Muscle of leg (tissue), 11 donors: ENCODE data around the gene CHSY1. TPM values are rescaled to one million over a fixed set of nuclear protein-coding genes. Genes with fewer than 3 reads are reported as not detected.

Experiments used
- DNase-seq: peaks from one replicate; pipeline ENCODE4 v3.0.0; 2013
- H3K27ac ChIP-seq: one replicate; pipeline ENCODE4 v1.5.1; 2013; ENCODE audit warnings: mild to moderate bottlenecking, low read length, control low read depth
- H3K27me3 ChIP-seq: one replicate; pipeline ENCODE4 v1.6.1; 2013; ENCODE audit warnings: low read length; ENCODE audit not compliant: control insufficient read depth, insufficient read depth
- H3K36me3 ChIP-seq: one replicate; pipeline ENCODE4 v1.6.1; 2013; ENCODE audit warnings: low read length; ENCODE audit not compliant: control insufficient read depth, insufficient read depth
- H3K4me1 ChIP-seq: one replicate; pipeline ENCODE4 v1.6.1; 2013; ENCODE audit warnings: low read length; ENCODE audit not compliant: control insufficient read depth, insufficient read depth
- H3K4me3 ChIP-seq: one replicate; pipeline ENCODE4 v1.5.1; 2013; ENCODE audit warnings: low read length, control low read depth
- H3K9me3 ChIP-seq: replicated peaks from 2 replicates; pipeline ENCODE4 v1.6.1; 2013; ENCODE audit warnings: low read depth, low read length; ENCODE audit not compliant: control insufficient read depth
- WGBS: methylation state at CpG from one replicate; pipeline ENCODE4 v1.1.5; 2013; ENCODE audit warnings: missing lambda C conversion rate; ENCODE audit not compliant: insufficient coverage; 5-methylcytosine and 5-hydroxymethylcytosine counted together
- polyA plus RNA-seq, 8 donors: library from polyadenylated mRNA; unstranded; fragments of 120-200 nt; gene quantifications; one replicate each; pipeline versions ENCODE4 v1.2.1 to v1.2.3, GENCODE V29; 2013; ENCODE audit warnings: inconsistent platforms in 1 of 8, low replicate concordance in 1 of 8; ENCODE audit not compliant: insufficient read length in 8 of 8, insufficient read depth in 1 of 8
- total RNA-seq: library from RNA; stranded (reverse); fragments of 120-200 nt; gene quantifications from one replicate; pipeline ENCODE4 v1.2.4, GENCODE V29; 2013

The CHSY1 gene
- total and polyA plus RNA-seq, 9 donors: 27.2 to 57.6 (median 42.5) TPM

DNA sequence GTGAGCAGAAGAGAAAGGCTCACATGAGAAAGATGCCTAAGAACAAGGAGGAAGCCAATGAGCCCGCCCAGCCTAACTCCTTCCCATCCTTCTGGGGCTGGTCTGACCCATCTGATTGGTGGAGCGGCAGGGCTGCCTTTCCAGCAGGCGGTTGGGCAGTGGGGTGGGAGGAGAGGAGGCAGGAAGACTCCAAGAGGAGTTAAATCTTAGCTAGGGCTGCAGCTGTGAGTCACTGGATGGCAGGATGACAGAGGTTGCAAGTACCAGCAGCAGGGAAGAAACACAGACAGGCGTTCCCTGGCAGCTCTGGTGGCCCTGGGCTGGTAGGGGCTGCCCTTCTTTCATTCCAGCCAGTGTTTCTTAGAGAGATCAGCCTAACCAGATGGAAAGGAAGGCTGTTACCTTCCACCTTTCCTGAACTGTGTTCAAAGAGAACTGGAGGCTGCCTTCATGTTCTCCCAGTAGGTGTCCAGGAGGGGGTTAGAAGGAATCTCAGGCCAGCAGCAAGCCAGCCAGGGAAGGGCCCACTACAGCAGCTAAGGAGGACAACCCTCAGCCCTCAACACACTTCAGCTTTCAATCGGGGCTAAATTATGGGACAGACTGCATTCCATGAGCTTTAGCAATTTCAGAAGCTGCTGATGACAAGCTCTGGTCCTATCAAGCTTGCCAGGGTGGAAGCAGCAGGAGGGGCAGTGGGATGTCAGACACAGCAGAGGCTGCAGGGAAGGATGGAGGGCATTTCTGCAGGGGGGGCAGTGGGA, 50.3 kb downstream of the CHSY1 start:
- no peaks in the 10 kb centered on the region for H3K27me3 ChIP-seq
- no peaks in the 10 kb centered on the region for H3K9me3 ChIP-seq
- peak overlapping the region; percentile 87 for H3K27ac ChIP-seq
- H3K4me3 ChIP-seq: no peak overlapping the region
- DNase-seq: peak; percentile 97
- peaks cover 40% of the 10 kb centered on the region for H3K4me1 ChIP-seq
- WGBS: 0% methylated on average over 1 of the region's 5 CpGs
- H3K36me3 ChIP-seq: no peaks in the 10 kb centered on the region

DNA sequence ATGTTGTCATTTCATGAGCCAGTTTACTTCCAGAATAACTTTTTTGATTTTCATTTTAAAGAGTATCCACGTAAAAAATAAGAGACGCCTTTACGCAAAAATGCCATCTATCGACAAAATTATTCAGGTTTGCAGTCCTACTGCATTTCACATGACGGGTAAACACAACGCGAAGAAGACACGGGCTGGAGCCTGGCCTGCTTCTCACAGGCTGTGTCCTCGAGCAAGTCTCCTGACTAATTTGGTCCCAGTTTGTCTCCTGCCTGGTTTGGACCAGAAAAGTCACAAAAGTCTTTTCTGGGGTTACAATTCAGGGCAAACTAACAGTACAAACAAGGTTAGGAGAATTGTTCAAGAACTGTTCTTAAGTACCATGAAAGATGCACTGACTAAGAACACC, 51.7 kb downstream of the CHSY1 start:
- Histone ChIP-seq H3K27ac (peak overlapping the region; percentile 73), H3K4me1 (peaks cover 41% of the 10 kb centered on the region), H3K27me3 (no peaks in the 10 kb centered on the region), H3K36me3 (no peaks in the 10 kb centered on the region), H3K9me3 (no peaks in the 10 kb centered on the region), H3K4me3 (no peak overlapping the region)
- 71% methylated on average over 8 of the region's 9 CpGs for WGBS
- DNase-seq: no peak

DNA sequence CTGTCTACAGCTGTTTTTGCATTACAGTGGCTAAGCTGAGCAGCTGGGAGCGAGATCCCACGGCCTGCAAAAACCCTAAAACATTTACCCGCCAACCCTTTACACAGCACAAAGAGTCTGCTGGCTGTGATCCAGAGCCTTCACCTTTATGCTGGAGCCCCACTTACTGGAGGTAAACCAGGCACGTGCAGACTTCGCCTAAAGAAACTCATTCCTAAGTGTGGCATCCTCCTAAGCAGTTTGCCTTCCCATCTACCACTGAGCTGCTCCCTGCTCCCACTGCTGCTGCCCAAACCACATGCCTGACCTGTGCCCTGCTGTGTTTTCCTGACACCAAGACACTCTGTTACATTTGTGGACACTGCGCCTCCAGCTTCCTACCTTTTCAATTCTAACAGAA, 53.0 kb downstream of the CHSY1 start:
- DNase-seq: no peak
- H3K9me3 ChIP-seq: no peaks in the 10 kb centered on the region
- H3K27ac ChIP-seq: peak overlapping the region; percentile 81
- no peaks in the 10 kb centered on the region for H3K27me3 ChIP-seq
- H3K4me1 ChIP-seq: peaks cover 47% of the 10 kb centered on the region
- H3K4me3 ChIP-seq: no peak overlapping the region
- 53% methylated on average over 6 of the region's 6 CpGs for WGBS
- H3K36me3 ChIP-seq: no peaks in the 10 kb centered on the region

DNA sequence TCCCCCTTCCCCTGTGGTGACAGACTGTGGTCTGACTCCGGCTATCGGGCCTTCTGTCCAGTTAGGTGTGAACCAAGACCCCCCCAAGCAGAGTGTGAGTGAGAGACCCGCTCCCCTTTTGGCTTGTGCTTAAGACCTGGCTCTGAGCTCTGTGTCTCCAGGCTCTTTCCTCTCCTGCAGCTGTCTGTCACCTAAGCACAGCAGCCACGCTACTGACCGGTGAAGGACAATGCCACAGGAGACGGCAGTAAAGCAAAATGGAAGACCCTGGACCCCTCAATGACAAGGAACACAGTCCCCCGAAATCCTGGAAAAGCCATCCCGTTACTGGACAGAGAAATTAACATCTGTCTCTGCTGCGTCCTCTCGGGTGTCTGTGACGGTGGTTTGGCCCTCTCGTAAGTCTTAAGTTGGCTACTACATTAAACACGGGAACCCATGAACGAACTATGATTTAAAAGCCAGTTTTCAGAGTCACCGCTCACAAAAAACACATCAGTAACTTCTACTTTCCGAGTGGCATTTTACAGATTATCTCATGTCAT, 53.7 kb downstream of the CHSY1 start:
- Histone ChIP-seq H3K27me3 (no peaks in the 10 kb centered on the region), H3K27ac (peak overlapping the region; percentile 81), H3K4me3 (no peak overlapping the region), H3K36me3 (no peaks in the 10 kb centered on the region), H3K9me3 (no peaks in the 10 kb centered on the region), H3K4me1 (peaks cover 54% of the 10 kb centered on the region)
- peak; percentile 67 for DNase-seq
- 19% methylated on average over 15 of the region's 16 CpGs for WGBS

DNA sequence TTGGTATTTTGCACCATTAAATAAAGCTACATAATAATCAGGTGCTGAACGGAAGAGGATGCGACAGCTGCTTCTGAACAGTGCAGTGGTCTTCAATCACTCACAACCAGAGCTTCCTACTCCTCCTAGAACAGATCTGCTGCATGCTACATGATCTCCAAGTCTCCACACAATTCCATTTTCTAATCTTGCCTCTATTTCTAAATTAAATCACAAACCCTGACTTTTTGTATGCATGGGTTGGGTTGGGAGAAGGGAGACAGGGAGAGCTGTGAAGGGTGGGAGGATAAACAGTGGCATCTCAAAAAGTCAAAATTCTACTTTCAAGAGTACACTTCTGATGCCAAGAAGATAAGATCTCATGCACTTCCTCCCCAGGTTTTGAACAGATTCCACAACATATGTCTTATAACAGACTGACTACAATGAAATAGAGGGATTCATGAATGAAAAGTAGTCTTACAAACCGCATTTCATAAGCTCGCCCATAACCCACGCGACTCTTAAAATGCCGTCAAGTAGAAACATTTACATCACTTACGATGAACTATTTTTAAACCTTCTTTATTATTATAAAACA, 57.2 kb downstream of the CHSY1 start:
- Histone ChIP-seq H3K4me3 (no peak overlapping the region), H3K27me3 (no peaks in the 10 kb centered on the region), H3K9me3 (no peaks in the 10 kb centered on the region), H3K27ac (no peak overlapping the region), H3K36me3 (no peaks in the 10 kb centered on the region), H3K4me1 (peaks cover 59% of the 10 kb centered on the region)
- DNase-seq: no peak
- 20% methylated on average over 1 of the region's 8 CpGs for WGBS

DNA sequence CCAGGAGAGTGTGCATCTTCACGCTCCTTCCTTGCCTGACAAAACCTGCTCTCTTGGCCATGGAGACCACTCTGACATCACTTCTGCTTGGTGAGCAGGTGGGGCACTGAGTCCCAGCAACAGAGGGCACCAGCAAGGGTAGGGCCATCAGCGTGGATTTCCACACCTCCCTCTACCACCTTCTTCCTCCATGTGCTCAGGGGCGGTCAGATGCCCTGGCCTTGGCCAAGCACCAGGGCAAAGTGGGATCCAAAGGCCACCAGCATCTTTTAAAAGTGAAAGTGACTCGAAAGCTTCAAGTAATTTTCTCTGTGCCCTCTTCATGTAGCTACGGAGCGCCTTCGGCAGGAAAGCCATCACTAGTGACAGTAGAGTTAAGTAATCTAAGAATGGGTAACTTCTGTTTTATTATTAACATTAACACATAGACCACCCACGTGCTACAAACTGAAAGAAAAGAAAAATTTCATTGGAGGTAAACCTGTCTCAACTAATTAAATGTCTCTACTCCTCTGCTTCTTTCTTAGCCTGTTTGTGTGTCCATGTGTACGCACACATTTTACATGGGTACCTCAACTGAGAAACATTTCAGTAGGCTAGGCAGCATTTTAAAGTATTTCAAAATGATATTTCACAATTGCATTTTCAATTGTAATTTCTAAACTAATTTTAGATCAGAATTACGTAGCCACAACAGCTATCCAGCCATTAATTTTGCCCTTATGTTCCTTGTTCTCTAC, 57.9 kb downstream of the CHSY1 start:
- Histone ChIP-seq H3K36me3 (no peaks in the 10 kb centered on the region), H3K27me3 (no peaks in the 10 kb centered on the region), H3K4me1 (peaks cover 61% of the 10 kb centered on the region), H3K4me3 (no peak overlapping the region), H3K27ac (peak overlapping the region; percentile 86), H3K9me3 (no peaks in the 10 kb centered on the region)
- DNase-seq: no peak
- 82% methylated on average over 4 of the region's 10 CpGs for WGBS

DNA sequence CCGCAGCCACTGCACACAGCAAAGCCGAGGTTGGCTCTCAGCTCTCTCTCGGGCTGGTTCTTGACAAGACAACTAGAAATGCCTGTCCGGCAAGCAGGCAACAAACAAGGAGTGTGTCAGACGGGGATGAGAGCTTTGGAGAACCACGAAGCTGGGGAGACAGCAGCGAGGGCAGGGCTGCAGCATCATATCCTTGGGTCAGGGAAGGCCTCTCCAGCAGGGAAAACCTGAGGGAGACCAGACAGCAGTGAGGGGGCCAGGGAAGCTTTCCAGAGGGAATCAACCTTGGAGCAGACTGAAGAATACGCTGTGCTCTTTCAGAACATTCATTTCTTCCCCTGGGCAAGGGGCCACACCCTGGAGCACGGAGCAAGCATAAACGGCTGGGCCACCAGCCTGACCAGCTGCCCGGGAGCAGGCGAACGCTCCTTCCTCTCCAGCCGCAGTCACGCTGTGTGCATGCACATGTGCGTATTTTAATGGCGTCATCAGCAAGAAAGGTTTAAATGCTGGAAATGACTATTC, 58.7 kb downstream of the CHSY1 start:
- 30% methylated on average over 10 of the region's 17 CpGs for WGBS
- H3K4me3 ChIP-seq: no peak overlapping the region
- peaks cover 59% of the 10 kb centered on the region for H3K4me1 ChIP-seq

DNA sequence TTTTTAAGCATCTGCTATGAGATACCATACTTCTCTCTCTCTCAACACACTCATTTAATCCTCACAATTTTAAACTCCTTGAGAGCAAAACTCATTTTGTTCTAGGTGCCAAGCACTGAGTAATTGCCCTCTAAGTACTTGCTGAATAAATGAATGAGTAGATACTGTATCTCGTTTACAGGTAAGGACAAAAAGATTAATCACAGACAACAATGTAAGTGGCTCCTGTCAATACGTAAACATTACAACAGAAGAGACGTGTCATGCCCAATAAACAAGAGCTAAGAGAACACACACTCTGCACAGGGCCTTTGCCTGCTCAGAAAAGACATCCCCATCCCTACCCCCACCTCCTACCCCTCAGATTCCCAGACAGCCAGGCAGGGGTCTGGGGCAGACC, 59.8 kb downstream of the CHSY1 start:
- H3K9me3 ChIP-seq: no peaks in the 10 kb centered on the region
- H3K27ac ChIP-seq: no peak overlapping the region
- H3K4me3 ChIP-seq: no peak overlapping the region
- H3K36me3 ChIP-seq: no peaks in the 10 kb centered on the region
- no peak for DNase-seq
- no peaks in the 10 kb centered on the region for H3K27me3 ChIP-seq
- H3K4me1 ChIP-seq: peaks cover 61% of the 10 kb centered on the region
- 71% methylated on average over 1 of the region's 3 CpGs for WGBS

More for the DNA sequence above, 58.7 kb downstream of the CHSY1 start:
- H3K36me3 ChIP-seq: no peaks in the 10 kb centered on the region
- peak overlapping the region; percentile 86 for H3K27ac ChIP-seq
- DNase-seq: peak; percentile 77
- H3K27me3 ChIP-seq: no peaks in the 10 kb centered on the region
- no peaks in the 10 kb centered on the region for H3K9me3 ChIP-seq

DNA sequence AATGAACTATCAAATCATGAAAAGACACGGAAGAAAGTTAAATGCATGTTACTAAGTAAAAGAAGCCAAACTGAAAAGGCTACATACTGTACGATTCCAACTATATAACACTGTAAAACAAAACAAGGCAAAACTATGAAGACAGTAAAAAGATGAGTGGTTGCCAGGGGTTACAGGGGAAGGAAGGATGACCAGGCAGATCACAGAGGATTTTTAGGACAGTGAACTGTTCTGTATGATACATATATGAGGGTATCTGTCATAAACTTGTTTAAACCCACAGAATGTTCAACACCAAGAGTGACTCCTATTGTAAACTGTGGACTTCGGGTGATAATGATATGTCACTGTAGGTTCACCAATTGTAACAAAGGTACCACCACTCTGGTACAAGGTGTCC, 60.6 kb downstream of the CHSY1 start:
- Histone ChIP-seq H3K27ac (peak overlapping the region; percentile 80), H3K9me3 (no peaks in the 10 kb centered on the region), H3K36me3 (no peaks in the 10 kb centered on the region), H3K4me1 (peaks cover 66% of the 10 kb centered on the region), H3K27me3 (no peaks in the 10 kb centered on the region), H3K4me3 (no peak overlapping the region)
- DNase-seq: no peak
- WGBS: no CpG with 5 or more reads among the region's 3 CpGs

DNA sequence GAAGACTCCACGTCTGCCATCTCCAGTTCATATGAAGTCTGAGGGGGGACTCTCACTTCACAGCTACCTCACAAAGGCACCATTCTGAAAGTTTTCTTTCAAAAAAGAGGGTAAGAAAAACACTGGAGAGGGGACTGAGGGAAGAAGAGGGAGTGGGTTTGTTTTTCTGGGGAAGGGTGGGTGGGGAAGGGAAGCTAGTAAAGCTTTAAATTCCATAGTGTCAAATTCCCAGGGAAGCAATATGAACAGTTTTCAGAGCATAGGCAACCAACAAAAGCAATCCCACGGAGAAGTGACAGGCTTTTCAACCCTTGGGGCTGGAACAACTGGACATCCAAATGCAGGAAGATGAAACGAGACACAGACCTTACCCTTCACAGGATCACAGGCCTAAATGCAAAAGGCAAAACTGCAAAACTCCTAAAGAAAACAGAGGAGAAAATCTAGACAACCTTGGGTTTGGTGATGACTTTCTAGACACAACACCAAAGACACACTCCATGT, 61.7 kb downstream of the CHSY1 start:
- H3K4me1 ChIP-seq: peaks cover 72% of the 10 kb centered on the region
- H3K4me3 ChIP-seq: no peak overlapping the region
- no peak for DNase-seq
- no peaks in the 10 kb centered on the region for H3K27me3 ChIP-seq
- H3K27ac ChIP-seq: peak overlapping the region; percentile 80
- 0% methylated on average over 1 of the region's 3 CpGs for WGBS
- no peaks in the 10 kb centered on the region for H3K9me3 ChIP-seq
- peaks cover 3% of the 10 kb centered on the region for H3K36me3 ChIP-seq
